PC-9 (cell line): ENCODE measurements around the gene FOXP1. TPM values are rescaled to one million over a fixed set of nuclear protein-coding genes. Genes with fewer than 3 reads are reported as not detected.
A peak's percentile ranks its signal among the peaks of the same experiment; 100 is the strongest.

Experiments used
- BruUV-seq: library from RNA; stranded (reverse); fragments of 400-500 nt; replicated peaks from 2 replicates; lab custom pipeline; 2021; lab: Mats Ljungman, UMichigan
- CTCF ChIA-PET: fragments of 300-600 bp; sonication (Branson Sonifier 250); formaldehyde crosslinking; loops from one replicate; lab custom pipeline; 2022; ENCODE audit warnings: antibody characterized with exemption; lab: Charles Lee
- POLR2A ChIA-PET: fragments of 300-600 bp; sonication (Branson Sonifier 250); formaldehyde crosslinking; loops from one replicate; lab custom pipeline; 2022; ENCODE audit warnings: antibody characterized with exemption; ENCODE audit not compliant: unreplicated experiment; lab: Charles Lee
- DNase-seq, 2 experiments: peaks; one replicate each; pipeline versions ENCODE4 v3.0.0 to v3.0.0-alpha.2; 2015 to 2022; ENCODE audit warnings: mixed read lengths in 1 of 2
- H2AFZ ChIP-seq: fragments of 200-600 bp; sonication (generic); 2 replicates; pipeline ENCODE4 v1.8.1; 2017; ENCODE audit warnings: antibody characterized with exemption
- H3F3A ChIP-seq: fragments of 200-600 bp; sonication (generic); 2 replicates; pipeline ENCODE4 v1.8.1; 2017; ENCODE audit warnings: antibody characterized with exemption, mild to moderate bottlenecking, low read depth; ENCODE audit not compliant: insufficient read depth
- H3K27ac ChIP-seq: fragments of 200-600 bp; sonication (generic); 2 replicates; pipeline ENCODE4 v1.6.1; 2016; ENCODE audit warnings: mixed run types
- H3K27me3 ChIP-seq: fragments of 200-600 bp; sonication (generic); 2 replicates; pipeline ENCODE4 v1.6.1; 2016; ENCODE audit warnings: low read depth, mixed run types; ENCODE audit not compliant: insufficient read depth
- H3K36me3 ChIP-seq: fragments of 200-600 bp; sonication (generic); 2 replicates; pipeline ENCODE4 v1.6.1; 2016; ENCODE audit warnings: low read depth, mixed run types
- H3K4me1 ChIP-seq: fragments of 200-600 bp; sonication (generic); replicated peaks from 2 replicates; pipeline ENCODE4 v1.6.1; 2016; ENCODE audit warnings: mixed run types; ENCODE audit not compliant: insufficient read depth
- H3K4me2 ChIP-seq: fragments of 200-600 bp; sonication (generic); 2 replicates; pipeline ENCODE4 v1.6.1; 2017; ENCODE audit warnings: mixed run types
- H3K4me3 ChIP-seq: fragments of 200-600 bp; sonication (generic); 2 replicates; pipeline ENCODE4 v1.6.1; 2016; ENCODE audit warnings: mixed run types
- H3K79me2 ChIP-seq: fragments of 200-600 bp; sonication (generic); 2 replicates; pipeline ENCODE4 v1.6.1; 2017; ENCODE audit warnings: low read depth, mixed run types
- H3K9me2 ChIP-seq: fragments of 200-600 bp; sonication (generic); 2 replicates; pipeline ENCODE4 v1.8.1; 2017; ENCODE audit warnings: mild to moderate bottlenecking; ENCODE audit not compliant: insufficient read depth
- H3K9me3 ChIP-seq: fragments of 200-600 bp; sonication (generic); 2 replicates; pipeline ENCODE4 v1.8.1; 2016; ENCODE audit warnings: low read depth; ENCODE audit not compliant: insufficient read depth
- H4K20me1 ChIP-seq: fragments of 200-600 bp; sonication (generic); 2 replicates; pipeline ENCODE4 v1.8.1; 2017; ENCODE audit not compliant: insufficient read depth
- EZH2 ChIP-seq: fragments of 200-600 bp; sonication (generic); IDR thresholded peaks from 2 replicates; pipeline ENCODE4 v1.8.0; 2017; ENCODE audit warnings: antibody characterized with exemption, low read depth
- intact Hi-C: fragments of 100-400 bp; cut with micrococcal nuclease; formaldehyde crosslinking; loops from one replicate; pipeline ENCODE4 v1.10.0; 2022; ENCODE audit not compliant: unreplicated experiment
- total RNA-seq: library from RNA; stranded (reverse); gene quantifications from 2 replicates; pipeline ENCODE4 v1.2.3, GENCODE V29; 2021
- TF ChIP-seq, protein P1 (sequence below): fragments of 200-600 bp; sonication (generic); conservative IDR thresholded peaks from 2 replicates; pipeline ENCODE4 v1.6.1; 2017; ENCODE audit warnings: mixed run types, antibody characterized with exemption, mild to moderate bottlenecking, moderate library complexity

The FOXP1 gene
- total RNA-seq, 1 experiment from 2014 or later = 33.3 TPM

GRCh38 chr3:71464613-71465012, 118.9 kb downstream of the FOXP1 start:
- CTCF ChIA-PET = no interaction called here
- TF ChIP-seq, protein P1, sequence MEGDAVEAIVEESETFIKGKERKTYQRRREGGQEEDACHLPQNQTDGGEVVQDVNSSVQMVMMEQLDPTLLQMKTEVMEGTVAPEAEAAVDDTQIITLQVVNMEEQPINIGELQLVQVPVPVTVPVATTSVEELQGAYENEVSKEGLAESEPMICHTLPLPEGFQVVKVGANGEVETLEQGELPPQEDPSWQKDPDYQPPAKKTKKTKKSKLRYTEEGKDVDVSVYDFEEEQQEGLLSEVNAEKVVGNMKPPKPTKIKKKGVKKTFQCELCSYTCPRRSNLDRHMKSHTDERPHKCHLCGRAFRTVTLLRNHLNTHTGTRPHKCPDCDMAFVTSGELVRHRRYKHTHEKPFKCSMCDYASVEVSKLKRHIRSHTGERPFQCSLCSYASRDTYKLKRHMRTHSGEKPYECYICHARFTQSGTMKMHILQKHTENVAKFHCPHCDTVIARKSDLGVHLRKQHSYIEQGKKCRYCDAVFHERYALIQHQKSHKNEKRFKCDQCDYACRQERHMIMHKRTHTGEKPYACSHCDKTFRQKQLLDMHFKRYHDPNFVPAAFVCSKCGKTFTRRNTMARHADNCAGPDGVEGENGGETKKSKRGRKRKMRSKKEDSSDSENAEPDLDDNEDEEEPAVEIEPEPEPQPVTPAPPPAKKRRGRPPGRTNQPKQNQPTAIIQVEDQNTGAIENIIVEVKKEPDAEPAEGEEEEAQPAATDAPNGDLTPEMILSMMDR = no peak
- TF ChIP-seq EZH2 = no peak
- POLR2A ChIA-PET = no interaction called here

DNA sequence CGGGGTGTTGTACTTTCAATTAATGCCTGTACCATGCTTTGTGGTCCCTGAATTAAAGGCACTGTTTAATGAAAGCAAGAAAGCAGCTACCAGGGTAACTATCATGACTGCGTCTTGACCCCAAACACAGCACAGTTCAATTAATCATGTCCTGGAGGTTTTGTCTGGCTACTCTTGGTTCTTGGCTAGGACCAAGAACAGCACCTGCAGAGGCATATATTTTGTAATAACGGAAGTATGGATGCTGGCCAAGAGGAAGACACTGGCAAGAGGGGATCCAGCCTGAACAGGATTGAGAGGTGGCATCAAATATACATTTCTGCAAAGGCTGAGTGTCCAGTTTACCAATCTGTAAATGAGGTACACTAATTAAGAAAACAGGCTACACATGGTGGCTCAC, 119.9 kb downstream of the FOXP1 start:
- Histone ChIP-seq H3K36me3 (no peaks in the 10 kb centered on the region), H3K4me1 (peaks cover 33% of the 10 kb centered on the region), H3K4me3 (no peak overlapping the region), H3K9me2 (no peaks in the 10 kb centered on the region), H3F3A (peaks cover 17% of the 10 kb centered on the region; the same call in 1 of the 2 replicates), H4K20me1 (no peaks in the 10 kb centered on the region), H3K27ac (no peak overlapping the region), H3K4me2 (no peak overlapping the region), H3K79me2 (no peaks in the 10 kb centered on the region), H3K9me3 (no peaks in the 10 kb centered on the region), H2AFZ (no peak overlapping the region), H3K27me3 (no peaks in the 10 kb centered on the region)
- POLR2A ChIA-PET = no interaction called here
- TF ChIP-seq, protein P1 = no peak
- TF ChIP-seq EZH2 = no peak
- CTCF ChIA-PET = no interaction called here
- intact Hi-C loops = loop anchor here (2.0 to 5.0 kb wide), 2 partner anchors 39 to 117 kb away; no protein-coding TSS in a partner anchor
- no peak for DNase-seq
- no TSS peak for BruUV-seq

More at GRCh38 chr3:71464613-71465012, 118.9 kb downstream of the FOXP1 start:
- DNase-seq = no peak
- Histone ChIP-seq H3K9me3 (no peaks in the 10 kb centered on the region), H3K27me3 (no peaks in the 10 kb centered on the region), H3K9me2 (no peaks in the 10 kb centered on the region), H3K36me3 (no peaks in the 10 kb centered on the region), H2AFZ (no peak overlapping the region), H3K27ac (no peak overlapping the region), H3K4me3 (no peak overlapping the region), H3F3A (peaks cover 17% of the 10 kb centered on the region; the same call in 1 of the 2 replicates), H3K79me2 (no peaks in the 10 kb centered on the region), H4K20me1 (no peaks in the 10 kb centered on the region), H3K4me1 (peaks cover 33% of the 10 kb centered on the region), H3K4me2 (no peak overlapping the region)
- intact Hi-C loops = loop anchor here (5.0 kb wide), 1 partner anchor 38 kb away; no protein-coding TSS in a partner anchor
- BruUV-seq = no TSS peak

DNA sequence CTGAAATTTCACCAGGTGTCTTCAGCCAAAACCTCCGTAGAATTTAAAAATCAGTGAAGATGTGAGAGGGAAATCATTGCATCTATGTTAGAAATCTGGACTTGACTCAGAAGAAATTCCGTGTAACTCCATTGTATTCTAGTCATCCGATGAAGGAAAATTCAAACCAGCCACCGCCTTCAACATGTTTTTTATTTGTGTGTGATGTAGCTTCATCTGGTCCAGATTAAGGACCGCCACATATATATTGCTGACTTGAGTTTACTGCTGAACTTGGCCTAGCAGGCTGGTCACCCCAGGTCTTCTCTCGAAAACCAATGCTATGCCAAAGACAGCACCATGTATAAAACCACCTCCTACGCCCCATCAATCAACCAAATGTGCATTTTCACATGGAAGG, 120.9 kb downstream of the FOXP1 start:
- Histone ChIP-seq H4K20me1 (no peaks in the 10 kb centered on the region), H3K4me1 (peaks cover 33% of the 10 kb centered on the region), H3K9me3 (no peaks in the 10 kb centered on the region), H3K27me3 (no peaks in the 10 kb centered on the region), H3F3A (peaks cover 17% of the 10 kb centered on the region; the same call in 1 of the 2 replicates), H3K9me2 (no peaks in the 10 kb centered on the region), H3K79me2 (no peaks in the 10 kb centered on the region), H3K4me3 (no peak overlapping the region; the same call in 1 of the 2 replicates), H3K4me2 (peak overlapping the region; percentile 50), H3K27ac (peak overlapping the region; percentile 77), H3K36me3 (no peaks in the 10 kb centered on the region), H2AFZ (no peak overlapping the region)
- no peak for DNase-seq
- BruUV-seq = TSS peak; percentile 57
- TF ChIP-seq, protein P1 = no peak
- no peak for TF ChIP-seq EZH2
- CTCF ChIA-PET = no interaction called here
- intact Hi-C loops = loop anchor here (2.0 to 5.0 kb wide), 2 partner anchors 40 to 118 kb away; no protein-coding TSS in a partner anchor
- POLR2A ChIA-PET = interaction anchor here (0.7 kb wide), 2 partner anchors 33 to 36 kb away, joined by 3 read pairs; no protein-coding TSS in a partner anchor
